ENCODE measurements around the gene TRIM62. TPM values are rescaled to one million over a fixed set of nuclear protein-coding genes. Genes with fewer than 3 reads are reported as not detected.
A peak's percentile ranks its signal among the peaks of the same experiment; 100 is the strongest.

The TRIM62 gene
- total RNA-seq, 1 donor from 2014 or later = 6.5 TPM

- no peaks in the 10 kb centered on the region for H3K9me3 ChIP-seq
- intact Hi-C loops (cut with DNase I) = no loop called here
Observed at GRCh38 chr1:33186936-33187335, 5.1 kb upstream of the TRIM62 start.

DNA sequence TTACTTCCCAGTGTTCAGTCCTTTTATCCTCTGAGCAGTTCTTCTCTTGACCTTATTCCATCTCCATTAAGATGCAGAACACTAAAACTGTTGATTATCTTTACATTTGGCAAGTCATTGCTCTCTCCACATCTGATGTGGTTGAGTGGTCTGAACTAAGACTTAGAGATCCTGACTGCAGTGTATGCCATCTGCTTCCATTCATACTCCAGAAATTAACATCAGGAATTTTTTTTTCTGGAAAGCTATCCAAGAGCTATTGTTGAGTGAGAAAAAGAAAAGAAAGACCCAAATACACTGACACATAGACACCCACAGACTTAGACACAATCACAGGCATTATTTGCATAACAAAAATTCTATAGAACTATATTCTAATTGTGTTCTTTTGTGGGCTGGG lies 3.7 kb upstream of the TRIM62 start:
- DNase-seq (no peak), ATAC-seq (no peak)
- no peak overlapping the region for H3K4me3 ChIP-seq
- no peaks in the 10 kb centered on the region for H3K27me3 ChIP-seq (ENCODE audit: low read depth)
- no peak for TF ChIP-seq CTCF (IDR thresholded peaks at IDR 0.05)
- H3K4me1 ChIP-seq = peaks cover 4% of the 10 kb centered on the region
- intact Hi-C loops (cut with DNase I) = no loop called here
- H3K36me3 ChIP-seq = no peaks in the 10 kb centered on the region
- H3K9me3 ChIP-seq = no peaks in the 10 kb centered on the region
- no peak overlapping the region for H3K27ac ChIP-seq

More at GRCh38 chr1:33186936-33187335, 5.1 kb upstream of the TRIM62 start:
- H3K27me3 ChIP-seq (ENCODE audit: low read depth) = peaks cover 3% of the 10 kb centered on the region
- DNase-seq = no peak
- H3K27ac ChIP-seq = no peak overlapping the region
- no peak for TF ChIP-seq CTCF (IDR thresholded peaks at IDR 0.05)
- peaks cover 4% of the 10 kb centered on the region for H3K4me1 ChIP-seq
- ATAC-seq = no peak
- H3K4me3 ChIP-seq = no peak overlapping the region
- no peaks in the 10 kb centered on the region for H3K36me3 ChIP-seq

GRCh38 chr1:33183306-33183705 lies 1.5 kb upstream of the TRIM62 start:
- Histone ChIP-seq H3K4me1 (peaks cover 9% of the 10 kb centered on the region), H3K27ac (no peak overlapping the region), H3K9me3 (no peaks in the 10 kb centered on the region), H3K27me3 (ENCODE audit: low read depth) (no peaks in the 10 kb centered on the region), H3K4me3 (no peak overlapping the region), H3K36me3 (no peaks in the 10 kb centered on the region)
- TF ChIP-seq CTCF (IDR thresholded peaks at IDR 0.05) = no peak
- ATAC-seq = no peak
- intact Hi-C loops (cut with DNase I) = no loop called here
- no peak for DNase-seq

- intact Hi-C loops (cut with DNase I) = no loop called here
- Histone ChIP-seq H3K36me3 (no peaks in the 10 kb centered on the region), H3K9me3 (no peaks in the 10 kb centered on the region), H3K4me3 (no peak overlapping the region), H3K27ac (no peak overlapping the region), H3K27me3 (ENCODE audit: low read depth) (no peaks in the 10 kb centered on the region), H3K4me1 (peaks cover 9% of the 10 kb centered on the region)
- DNase-seq (no peak), ATAC-seq (no peak)
- no peak for TF ChIP-seq CTCF (IDR thresholded peaks at IDR 0.05)
Observed at GRCh38 chr1:33182896-33183295, 1.1 kb upstream of the TRIM62 start.

DNA sequence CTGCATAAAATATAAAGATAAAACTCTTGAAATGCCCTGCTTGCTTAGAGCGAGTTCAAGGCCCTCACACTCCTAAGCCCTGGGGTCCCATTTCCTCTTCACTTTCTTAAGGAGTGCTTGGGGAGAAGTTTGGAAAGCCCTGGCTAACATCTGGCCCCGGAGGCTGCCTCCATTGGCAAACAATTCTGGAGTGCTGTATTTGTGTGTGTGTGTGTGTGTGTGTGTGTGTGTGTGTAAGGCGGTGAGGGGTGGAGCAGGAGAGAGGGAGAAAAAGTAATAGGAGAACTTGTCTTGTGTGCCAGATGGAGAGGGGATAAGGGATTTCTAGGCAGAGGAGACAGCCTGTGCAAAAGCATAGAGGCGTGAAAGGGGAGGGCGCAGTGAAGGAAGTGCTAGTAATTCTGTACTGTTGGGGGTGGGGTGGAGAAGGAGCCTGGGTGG lies 578 bp upstream of the TRIM62 start:
- Histone ChIP-seq H3K27ac (peak overlapping the region; percentile 36), H3K4me1 (peaks cover 9% of the 10 kb centered on the region), H3K36me3 (no peaks in the 10 kb centered on the region), H3K9me3 (no peaks in the 10 kb centered on the region), H3K4me3 (peak overlapping the region; percentile 88), H3K27me3 (ENCODE audit: low read depth) (no peaks in the 10 kb centered on the region)
- intact Hi-C loops (cut with DNase I) = no loop called here
- no peak for DNase-seq
- TF ChIP-seq CTCF (IDR thresholded peaks at IDR 0.05) = no peak
- ATAC-seq = peak; percentile 1 to 17

Data from lower lobe of right lung (tissue), 2 donors.